ENCODE data around the gene PATL2. TPM values are rescaled to one million over a fixed set of nuclear protein-coding genes. Genes with fewer than 3 reads are reported as not detected.

PATL2 gene
- total RNA-seq, 2 donors from 2014 or later = 0.26 TPM; not detected in 1

DNA sequence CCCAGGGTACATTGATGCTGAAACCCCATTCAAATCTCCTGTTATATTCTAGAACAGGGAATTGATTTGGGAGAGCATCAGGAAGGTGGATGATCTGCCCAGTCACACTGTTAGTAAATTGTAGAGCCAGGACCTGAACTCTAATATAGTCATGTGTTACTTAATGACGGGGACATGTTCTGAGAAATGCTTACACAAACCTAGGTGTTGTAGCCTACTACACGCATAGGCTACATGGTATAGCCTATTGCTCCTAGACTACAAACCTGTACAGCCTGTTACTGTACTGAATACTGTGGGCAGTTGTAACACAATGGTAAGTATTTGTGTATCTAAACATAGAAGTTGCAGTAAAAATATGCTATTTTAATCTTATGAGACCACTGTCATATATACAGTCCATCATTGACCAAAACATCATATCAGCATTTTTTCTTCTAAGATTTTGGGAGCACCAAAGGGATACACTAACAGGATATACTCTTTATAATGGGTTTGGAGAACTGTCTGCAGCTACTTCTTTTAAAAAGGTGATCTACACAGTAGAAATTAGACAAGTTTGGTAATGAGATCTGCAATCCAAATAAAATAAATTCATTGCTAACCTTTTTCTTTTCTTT lies 6.0 kb upstream of the PATL2 start:
- peaks cover 6% of the 10 kb centered on the region for H3K4me1 Mint-ChIP-seq
- no peak overlapping the region for H3K27ac Mint-ChIP-seq
- peaks cover 21% of the 10 kb centered on the region for H3K36me3 ChIP-seq (ENCODE audit: control insufficient read depth, insufficient read depth, low read length)
- no peak for DNase-seq
- no peak overlapping the region for H3K4me3 Mint-ChIP-seq
- H3K27me3 ChIP-seq (ENCODE audit: control insufficient read depth, insufficient read depth, low read length, poor library complexity, severe bottlenecking) = peaks cover 8% of the 10 kb centered on the region
- peaks cover 7% of the 10 kb centered on the region for H3K27me3 Mint-ChIP-seq (ENCODE audit: insufficient read depth)
- peaks cover 3% of the 10 kb centered on the region for H3K36me3 Mint-ChIP-seq (ENCODE audit: low read depth)
- no peak for TF ChIP-seq CTCF (conservative IDR thresholded peaks at IDR 0.05)
- no peaks in the 10 kb centered on the region for H3K9me3 Mint-ChIP-seq
- H3K9ac ChIP-seq (ENCODE audit: extremely low read depth, low read length, poor library complexity, severe bottlenecking) = no peak overlapping the region
- WGBS, 2 experiments (ENCODE audit: insufficient coverage in 1 of 2, insufficient read length in 1 of 2) = 92 to 96% methylated on average over 2 of the region's 2 CpGs
- no peak overlapping the region for H3K27ac ChIP-seq (ENCODE audit: low read depth, low read length)
- H3K4me1 ChIP-seq (ENCODE audit: control insufficient read depth, insufficient read depth, low read length) = no peaks in the 10 kb centered on the region
- H3K4me3 ChIP-seq (ENCODE audit: low read length) = no peak overlapping the region
- H3K9me3 ChIP-seq (ENCODE audit: control insufficient read depth, low read length) = no peaks in the 10 kb centered on the region

DNA sequence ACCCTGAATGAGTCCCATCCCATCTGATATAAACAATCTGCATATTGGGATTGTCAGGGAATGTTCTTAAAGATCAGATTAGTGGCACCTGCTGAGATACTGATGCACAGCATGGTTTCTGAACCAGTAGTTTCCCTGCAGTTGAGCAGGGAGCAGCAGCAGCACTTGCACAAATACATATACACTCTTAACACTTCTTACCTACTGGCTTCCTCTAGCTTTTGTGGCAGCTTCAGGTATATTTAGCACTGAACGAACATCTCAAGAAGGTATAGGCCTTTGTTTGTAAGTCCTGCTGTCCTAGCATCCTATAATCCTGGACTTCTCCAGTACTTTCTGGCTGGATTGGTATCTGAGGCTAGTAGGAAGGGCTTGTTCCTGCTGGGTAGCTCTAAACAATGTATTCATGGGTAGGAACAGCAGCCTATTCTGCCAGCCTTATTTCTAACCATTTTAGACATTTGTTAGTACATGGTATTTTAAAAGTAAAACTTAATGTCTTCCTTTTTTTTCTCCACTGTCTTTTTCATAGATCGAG lies 4.7 kb upstream of the PATL2 start:
- no peak for TF ChIP-seq CTCF (conservative IDR thresholded peaks at IDR 0.05)
- Mint-ChIP-seq H3K27me3 (ENCODE audit: insufficient read depth) (peaks cover 9% of the 10 kb centered on the region), H3K4me3 (no peak overlapping the region), H3K36me3 (ENCODE audit: low read depth) (peaks cover 3% of the 10 kb centered on the region), H3K4me1 (peaks cover 6% of the 10 kb centered on the region), H3K27ac (no peak overlapping the region), H3K9me3 (no peaks in the 10 kb centered on the region)
- Histone ChIP-seq H3K4me1 (ENCODE audit: control insufficient read depth, insufficient read depth, low read length) (no peaks in the 10 kb centered on the region), H3K4me3 (ENCODE audit: low read length) (no peak overlapping the region), H3K36me3 (ENCODE audit: control insufficient read depth, insufficient read depth, low read length) (peaks cover 21% of the 10 kb centered on the region), H3K27me3 (ENCODE audit: control insufficient read depth, insufficient read depth, low read length, poor library complexity, severe bottlenecking) (peaks cover 10% of the 10 kb centered on the region), H3K27ac (ENCODE audit: low read depth, low read length) (no peak overlapping the region), H3K9ac (ENCODE audit: extremely low read depth, low read length, poor library complexity, severe bottlenecking) (no peak overlapping the region), H3K9me3 (ENCODE audit: control insufficient read depth, low read length) (no peaks in the 10 kb centered on the region)
- DNase-seq = no peak
- WGBS, 2 experiments (ENCODE audit: insufficient coverage in 1 of 2, insufficient read length in 1 of 2) = 97% methylated on average over 2 of the region's 2 CpGs; no CpG with 5 or more reads in 1 of the 2 experiments

DNA sequence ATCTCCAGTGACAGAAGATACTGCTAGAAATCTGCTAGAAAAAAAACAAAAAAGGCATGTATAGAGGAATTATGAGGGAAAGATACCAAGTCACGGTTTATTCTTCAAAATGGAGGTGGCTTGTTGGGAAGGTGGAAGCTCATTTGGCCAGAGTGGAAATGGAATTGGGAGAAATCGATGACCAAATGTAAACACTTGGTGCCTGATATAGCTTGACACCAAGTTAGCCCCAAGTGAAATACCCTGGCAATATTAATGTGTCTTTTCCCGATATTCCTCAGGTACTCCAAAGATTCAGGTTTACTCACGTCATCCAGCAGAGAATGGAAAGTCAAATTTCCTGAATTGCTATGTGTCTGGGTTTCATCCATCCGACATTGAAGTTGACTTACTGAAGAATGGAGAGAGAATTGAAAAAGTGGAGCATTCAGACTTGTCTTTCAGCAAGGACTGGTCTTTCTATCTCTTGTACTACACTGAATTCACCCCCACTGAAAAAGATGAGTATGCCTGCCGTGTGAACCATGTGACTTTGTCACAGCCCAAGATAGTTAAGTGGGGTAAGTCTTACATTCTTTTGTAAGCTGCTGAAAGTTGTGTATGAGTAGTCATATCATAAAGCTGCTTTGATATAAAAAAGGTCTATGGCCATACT lies 4.1 kb upstream of the PATL2 start:
- H3K36me3 Mint-ChIP-seq (ENCODE audit: low read depth) = peaks cover 3% of the 10 kb centered on the region
- Histone ChIP-seq H3K4me1 (ENCODE audit: control insufficient read depth, insufficient read depth, low read length) (no peaks in the 10 kb centered on the region), H3K36me3 (ENCODE audit: control insufficient read depth, insufficient read depth, low read length) (peaks cover 21% of the 10 kb centered on the region), H3K9ac (ENCODE audit: extremely low read depth, low read length, poor library complexity, severe bottlenecking) (no peak overlapping the region), H3K27me3 (ENCODE audit: control insufficient read depth, insufficient read depth, low read length, poor library complexity, severe bottlenecking) (peaks cover 10% of the 10 kb centered on the region), H3K27ac (ENCODE audit: low read depth, low read length) (no peak overlapping the region), H3K9me3 (ENCODE audit: control insufficient read depth, low read length) (no peaks in the 10 kb centered on the region), H3K4me3 (ENCODE audit: low read length) (no peak overlapping the region)
- H3K4me3 Mint-ChIP-seq = no peak overlapping the region
- H3K27ac Mint-ChIP-seq = no peak overlapping the region
- TF ChIP-seq CTCF (conservative IDR thresholded peaks at IDR 0.05) = no peak
- peaks cover 9% of the 10 kb centered on the region for H3K27me3 Mint-ChIP-seq (ENCODE audit: insufficient read depth)
- WGBS, 2 experiments (ENCODE audit: insufficient coverage in 1 of 2, insufficient read length in 1 of 2) = 88 to 97% methylated on average over 5 to 6 of the region's 6 CpGs
- no peaks in the 10 kb centered on the region for H3K9me3 Mint-ChIP-seq
- no peak for DNase-seq
- peaks cover 6% of the 10 kb centered on the region for H3K4me1 Mint-ChIP-seq
